Stomach smooth muscle (tissue), 2 donors: Measurements from ENCODE around the gene TMEM168.
"Not testable (repeated sequence)": the region's sequence is repeated elsewhere in the genome, so short reads cannot be mapped to it uniquely, and the experiment has no call there.

Experiments
- H3K27ac ChIP-seq: one replicate; pipeline ENCODE4 v1.7.0; 2013; ENCODE audit warnings: mild to moderate bottlenecking, low read length, inconsistent platforms
- H3K27me3 ChIP-seq, 2 donors: one replicate each; pipeline ENCODE4 v1.7.0; 2013; ENCODE audit warnings: low read length in 2 of 2; ENCODE audit not compliant: insufficient read depth in 2 of 2, control insufficient read depth in 1 of 2
- H3K36me3 ChIP-seq, 2 donors: one replicate each; pipeline ENCODE4 v1.7.0; 2013; ENCODE audit warnings: low read length in 2 of 2; ENCODE audit not compliant: control insufficient read depth in 2 of 2, insufficient read depth in 2 of 2
- H3K4me1 ChIP-seq: one replicate; pipeline ENCODE4 v1.7.0; 2013; ENCODE audit warnings: low read length; ENCODE audit not compliant: control insufficient read depth, insufficient read depth
- H3K4me3 ChIP-seq, 2 donors: one replicate each; pipeline ENCODE4 v1.7.0; 2013; ENCODE audit warnings: low read length in 2 of 2
- H3K9ac ChIP-seq, 2 donors: one replicate each; pipeline ENCODE4 v1.7.0; 2013; ENCODE audit warnings: low read length in 2 of 2, mild to moderate bottlenecking in 1 of 2
- H3K9me3 ChIP-seq, 2 donors: one replicate each; pipeline ENCODE4 v1.7.0; 2013; ENCODE audit warnings: low read length in 2 of 2; ENCODE audit not compliant: control insufficient read depth in 2 of 2
- donor health status: healthy.
- donor health status: Pancreatic carcinoma.

TMEM168 gene

GRCh38 chr7:112798274-112799159, 8.3 kb upstream of the TMEM168 start:
- H3K4me3 ChIP-seq, result no peak overlapping the region
- no peaks in the 10 kb centered on the region for H3K4me1 ChIP-seq
- H3K27me3 ChIP-seq, result no peaks in the 10 kb centered on the region
- no peaks in the 10 kb centered on the region for H3K36me3 ChIP-seq
- no peaks in the 10 kb centered on the region for H3K9me3 ChIP-seq
- H3K9ac ChIP-seq, result no peak overlapping the region
- no peak overlapping the region for H3K27ac ChIP-seq

GRCh38 chr7:112796552-112796951, 6.4 kb upstream of the TMEM168 start:
- H3K9ac ChIP-seq, H3K27ac ChIP-seq, H3K27me3 ChIP-seq, H3K4me3 ChIP-seq, H3K36me3 ChIP-seq, H3K4me1 ChIP-seq, H3K9me3 ChIP-seq: not testable (repeated sequence)

- no peak overlapping the region for H3K4me3 ChIP-seq
- peaks cover 11% of the 10 kb centered on the region for H3K4me1 ChIP-seq
Measured at GRCh38 chr7:112792441-112792840, 2.2 kb upstream of the TMEM168 start.

GRCh38 chr7:112791465-112792168, 1.4 kb upstream of the TMEM168 start:
- Histone ChIP-seq H3K36me3 (no peaks in the 10 kb centered on the region), H3K9ac (no peak overlapping the region), H3K9me3 (no peaks in the 10 kb centered on the region), H3K27me3 (no peaks in the 10 kb centered on the region), H3K27ac (no peak overlapping the region), H3K4me3 (no peak overlapping the region), H3K4me1 (peaks cover 11% of the 10 kb centered on the region)

More at GRCh38 chr7:112792441-112792840, 2.2 kb upstream of the TMEM168 start:
- Histone ChIP-seq H3K27me3 (no peaks in the 10 kb centered on the region), H3K36me3 (no peaks in the 10 kb centered on the region), H3K9ac (no peak overlapping the region), H3K9me3 (no peaks in the 10 kb centered on the region), H3K27ac (no peak overlapping the region)

GRCh38 chr7:112790586-112791003, 402 bp upstream of the TMEM168 start:
- H3K4me3 ChIP-seq, result peak overlapping the region; percentile 74 to 99
- H3K27me3 ChIP-seq, result no peaks in the 10 kb centered on the region
- no peaks in the 10 kb centered on the region for H3K9me3 ChIP-seq
- H3K36me3 ChIP-seq, result no peaks in the 10 kb centered on the region
- peak overlapping the region; percentile 91 to 98 for H3K9ac ChIP-seq
- peaks cover 11% of the 10 kb centered on the region for H3K4me1 ChIP-seq
- peak overlapping the region; percentile 74 for H3K27ac ChIP-seq

- Histone ChIP-seq H3K27me3 (no peaks in the 10 kb centered on the region), H3K9ac (peak overlapping the region; percentile 91 to 98), H3K27ac (peak overlapping the region; percentile 74), H3K4me3 (peak overlapping the region; percentile 74 to 99), H3K4me1 (peaks cover 11% of the 10 kb centered on the region), H3K9me3 (no peaks in the 10 kb centered on the region), H3K36me3 (peaks cover 0 to 1% of the 10 kb centered on the region in 2 donors)
Measured at GRCh38 chr7:112789453-112789816, 758 bp downstream of the TMEM168 start.

- no peak overlapping the region for H3K27ac ChIP-seq
- H3K4me3 ChIP-seq, result peak overlapping the region; percentile 74 to 99
- peak overlapping the region; percentile 91 to 98 for H3K9ac ChIP-seq
- H3K27me3 ChIP-seq, result no peaks in the 10 kb centered on the region
- H3K36me3 ChIP-seq, result peaks cover 0 to 7% of the 10 kb centered on the region in 2 donors
- peaks cover 11% of the 10 kb centered on the region for H3K4me1 ChIP-seq
- no peaks in the 10 kb centered on the region for H3K9me3 ChIP-seq
Measured at GRCh38 chr7:112788778-112789343, 1.3 kb downstream of the TMEM168 start.

GRCh38 chr7:112784603-112785002, 5.6 kb downstream of the TMEM168 start:
- Histone ChIP-seq H3K36me3 (peaks cover 0 to 7% of the 10 kb centered on the region in 2 donors), H3K27me3 (no peaks in the 10 kb centered on the region), H3K4me1 (peaks cover 11% of the 10 kb centered on the region), H3K9me3 (no peaks in the 10 kb centered on the region), H3K27ac (no peak overlapping the region), H3K9ac (no peak overlapping the region), H3K4me3 (no peak overlapping the region)

- H3K9ac ChIP-seq, result no peak overlapping the region
- no peak overlapping the region for H3K27ac ChIP-seq
- no peaks in the 10 kb centered on the region for H3K27me3 ChIP-seq
- H3K4me3 ChIP-seq, result no peak overlapping the region
- peaks cover 0 to 7% of the 10 kb centered on the region in 2 donors for H3K36me3 ChIP-seq
- H3K4me1 ChIP-seq, result no peaks in the 10 kb centered on the region
- no peaks in the 10 kb centered on the region for H3K9me3 ChIP-seq
Measured at GRCh38 chr7:112782498-112782897, 7.7 kb downstream of the TMEM168 start.

- Histone ChIP-seq H3K4me3 (no peak overlapping the region), H3K27me3 (no peaks in the 10 kb centered on the region)
Measured at GRCh38 chr7:112781558-112781957, 8.6 kb downstream of the TMEM168 start.

More at GRCh38 chr7:112781558-112781957, 8.6 kb downstream of the TMEM168 start:
- H3K9me3 ChIP-seq, result no peaks in the 10 kb centered on the region
- no peaks in the 10 kb centered on the region for H3K4me1 ChIP-seq
- no peak overlapping the region for H3K27ac ChIP-seq
- H3K36me3 ChIP-seq, result peaks cover 0 to 7% of the 10 kb centered on the region in 2 donors
- H3K9ac ChIP-seq, result no peak overlapping the region
